SKM-1 treated with dmso at 0.1 percent for 144 hours (cell line): ENCODE results near the gene LDLRAD4.
"Not testable (repeated sequence)": the region's sequence is repeated elsewhere in the genome, so short reads cannot be mapped to it uniquely, and the experiment has no call there.

Source experiments
- DNase-seq: peaks from one replicate; lab custom pipeline; 2025; ENCODE audit not compliant: unreplicated experiment; lab: John Stamatoyannopoulos, UW

LDLRAD4 gene

GRCh38 chr18:13245481-13246000 lies 27.0 kb downstream of the LDLRAD4 start:
- no peak for DNase-seq

- no peak for DNase-seq
Measured at GRCh38 chr18:13246121-13246520, 27.6 kb downstream of the LDLRAD4 start.

- no peak for DNase-seq
Measured at GRCh38 chr18:13246591-13246990, 28.0 kb downstream of the LDLRAD4 start.

- no peak for DNase-seq
Measured at GRCh38 chr18:13247506-13247905, 28.9 kb downstream of the LDLRAD4 start.

- DNase-seq: no peak
Measured at GRCh38 chr18:13252686-13253410, 34.3 kb downstream of the LDLRAD4 start.

- DNase-seq: no peak
Measured at GRCh38 chr18:13253786-13254688, 35.5 kb downstream of the LDLRAD4 start.

GRCh38 chr18:13254971-13255927 lies 36.7 kb downstream of the LDLRAD4 start:
- DNase-seq: no peak

GRCh38 chr18:13256444-13257305 lies 38.1 kb downstream of the LDLRAD4 start:
- DNase-seq: no peak

- no peak for DNase-seq
Measured at GRCh38 chr18:13257361-13257980, 38.9 kb downstream of the LDLRAD4 start.

GRCh38 chr18:13258921-13259320 lies 40.4 kb downstream of the LDLRAD4 start:
- no peak for DNase-seq

- DNase-seq: no peak
Measured at GRCh38 chr18:13259701-13260100, 41.1 kb downstream of the LDLRAD4 start.

- no peak for DNase-seq
Measured at GRCh38 chr18:13260197-13260934, 41.8 kb downstream of the LDLRAD4 start.

- no peak for DNase-seq
Measured at GRCh38 chr18:13260935-13261640, 42.5 kb downstream of the LDLRAD4 start.

- DNase-seq: no peak
Measured at GRCh38 chr18:13261661-13262357, 43.2 kb downstream of the LDLRAD4 start.

- DNase-seq: not testable (repeated sequence)
Measured at GRCh38 chr18:13262358-13262680, 43.8 kb downstream of the LDLRAD4 start.

- DNase-seq: no peak
Measured at GRCh38 chr18:13262839-13263691, 44.5 kb downstream of the LDLRAD4 start.
